ENCODE results near the gene COLEC12.
"Not testable (repeated sequence)": the region's sequence is repeated elsewhere in the genome, so short reads cannot be mapped to it uniquely, and the experiment has no call there.

The COLEC12 gene

DNA sequence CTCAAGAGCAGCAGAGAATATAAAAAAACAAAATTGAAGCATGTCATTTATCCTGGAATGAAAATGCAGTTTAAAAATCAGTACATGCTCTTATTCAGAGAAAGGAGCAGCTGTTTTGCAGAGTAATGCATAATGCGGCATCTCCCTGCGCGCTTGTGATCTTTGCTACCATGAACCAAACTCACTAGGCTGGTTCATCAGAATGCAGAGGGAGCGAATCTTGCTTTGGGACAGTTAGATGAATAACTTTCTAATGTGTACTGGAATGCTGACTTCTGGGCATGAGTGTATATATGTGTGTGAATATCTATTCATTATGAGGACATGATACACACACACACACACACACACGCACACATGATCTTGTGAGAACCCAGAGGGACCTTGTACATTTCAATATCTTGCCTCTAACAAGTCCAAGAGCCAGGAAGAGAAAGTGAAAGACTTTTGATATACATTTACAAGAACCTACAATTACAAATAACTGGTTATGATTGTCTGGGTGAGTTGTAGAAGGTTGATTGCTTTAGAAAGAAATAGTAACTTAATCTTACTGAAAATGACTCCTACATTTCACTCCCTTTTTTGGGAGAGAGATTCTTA is 178.5 kb downstream of the COLEC12 start:
- Mint-ChIP-seq H3K4me3 (no peak overlapping the region), H3K4me1 (ENCODE audit: low read depth) (peaks cover 9% of the 10 kb centered on the region), H3K36me3 (ENCODE audit: low read depth) (no peaks in the 10 kb centered on the region), H3K27ac (no peak overlapping the region), H3K9me3 (no peaks in the 10 kb centered on the region), H3K27me3 (peaks cover 4% of the 10 kb centered on the region)
- DNase-seq, result no peak

DNA sequence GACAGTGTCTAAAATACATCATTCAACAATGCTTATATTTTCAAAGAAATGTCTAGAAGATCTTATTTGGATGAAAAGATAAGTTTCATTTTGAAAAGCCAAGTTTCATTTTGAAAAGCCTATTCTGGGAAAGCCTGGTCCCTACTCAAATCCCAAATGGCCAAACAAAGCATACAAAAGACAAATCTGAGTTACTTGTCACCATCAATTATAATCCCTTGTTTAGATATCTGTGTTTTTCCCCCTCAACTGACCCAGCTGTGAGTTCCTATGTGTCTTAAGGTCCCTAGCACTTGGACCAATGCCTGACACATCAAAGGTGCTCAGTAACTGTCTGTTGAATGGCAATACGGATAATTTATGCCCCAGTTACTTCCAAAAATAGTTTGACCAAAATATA is 180.3 kb downstream of the COLEC12 start:
- Mint-ChIP-seq H3K4me1 (ENCODE audit: low read depth) (peaks cover 9% of the 10 kb centered on the region), H3K9me3 (no peaks in the 10 kb centered on the region), H3K36me3 (ENCODE audit: low read depth) (no peaks in the 10 kb centered on the region), H3K4me3 (no peak overlapping the region), H3K27me3 (peaks cover 4% of the 10 kb centered on the region), H3K27ac (no peak overlapping the region)
- no peak for DNase-seq

DNA sequence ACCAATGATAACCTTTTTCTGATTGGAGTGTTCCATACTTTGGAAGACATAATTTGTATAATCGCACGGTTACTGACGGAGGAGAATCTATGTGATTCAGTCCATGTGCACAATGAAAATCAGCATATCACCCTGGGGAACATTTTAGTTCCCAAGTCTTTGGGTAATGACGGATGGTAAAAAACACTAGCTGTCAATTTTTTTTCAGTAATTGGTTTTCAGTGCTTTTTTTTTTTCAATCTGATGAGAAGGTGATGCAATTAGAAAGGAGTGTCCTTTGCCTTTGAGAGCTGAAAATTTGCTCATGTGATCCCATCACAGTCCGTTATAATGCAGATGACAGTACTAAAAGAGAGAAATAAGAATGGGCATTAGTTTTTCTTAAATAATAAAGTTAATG is 180.8 kb downstream of the COLEC12 start:
- Mint-ChIP-seq H3K27me3 (peaks cover 4% of the 10 kb centered on the region), H3K9me3 (no peaks in the 10 kb centered on the region), H3K27ac (no peak overlapping the region), H3K4me1 (ENCODE audit: low read depth) (peaks cover 9% of the 10 kb centered on the region), H3K4me3 (no peak overlapping the region), H3K36me3 (ENCODE audit: low read depth) (no peaks in the 10 kb centered on the region)
- DNase-seq, result no peak

DNA sequence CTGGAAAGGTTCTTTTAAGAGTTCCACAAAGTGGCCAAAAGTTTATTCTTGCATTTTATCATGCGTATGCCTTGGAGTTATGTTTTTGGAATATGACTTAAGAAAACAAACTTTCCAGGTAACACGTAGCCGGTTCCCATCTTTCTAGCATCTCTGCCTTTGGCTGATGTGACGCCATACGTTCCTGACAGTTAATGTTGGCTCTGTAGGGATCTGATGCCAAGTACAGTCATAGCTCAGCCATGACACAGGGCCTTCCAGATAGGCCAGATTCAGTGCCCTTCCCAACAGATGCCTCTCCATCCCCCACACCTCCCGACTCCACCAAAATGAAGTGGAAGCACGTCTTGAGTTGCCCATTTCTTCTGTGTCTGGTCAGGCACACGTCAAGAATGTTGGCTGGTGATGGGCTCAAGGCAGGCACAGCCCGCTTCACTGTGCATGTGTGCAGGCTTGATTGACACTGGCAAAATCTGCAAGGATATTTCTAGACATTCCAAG is 181.7 kb downstream of the COLEC12 start:
- Mint-ChIP-seq H3K27me3 (peaks cover 4% of the 10 kb centered on the region), H3K4me1 (ENCODE audit: low read depth) (peaks cover 9% of the 10 kb centered on the region), H3K27ac (no peak overlapping the region), H3K4me3 (no peak overlapping the region), H3K36me3 (ENCODE audit: low read depth) (no peaks in the 10 kb centered on the region), H3K9me3 (no peaks in the 10 kb centered on the region)
- no peak for DNase-seq

DNA sequence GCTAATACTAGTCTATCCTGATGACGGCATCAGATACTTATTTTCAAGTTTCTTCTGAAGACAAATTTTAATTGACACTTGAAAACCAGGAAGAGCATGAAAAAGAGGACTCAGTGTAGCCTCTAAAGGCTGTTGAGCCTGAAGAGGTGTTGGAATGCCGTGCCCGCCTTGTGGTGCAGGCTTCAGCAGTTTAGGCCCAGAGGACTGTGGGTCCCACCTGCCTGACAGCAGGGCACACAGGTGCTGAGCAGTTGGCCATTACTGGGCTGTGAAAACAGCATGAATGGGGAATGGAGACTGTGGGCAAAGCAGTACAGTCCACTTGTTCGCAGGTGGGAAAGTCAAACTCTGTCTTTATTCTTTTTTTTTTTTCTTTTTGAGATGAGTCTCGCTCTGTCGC is 182.9 kb downstream of the COLEC12 start:
- H3K36me3 Mint-ChIP-seq (ENCODE audit: low read depth), result no peaks in the 10 kb centered on the region
- DNase-seq, result no peak
- no peak overlapping the region for H3K4me3 Mint-ChIP-seq
- no peaks in the 10 kb centered on the region for H3K9me3 Mint-ChIP-seq
- H3K27me3 Mint-ChIP-seq, result peaks cover 2% of the 10 kb centered on the region
- peaks cover 8% of the 10 kb centered on the region for H3K4me1 Mint-ChIP-seq (ENCODE audit: low read depth)
- no peak overlapping the region for H3K27ac Mint-ChIP-seq

DNA sequence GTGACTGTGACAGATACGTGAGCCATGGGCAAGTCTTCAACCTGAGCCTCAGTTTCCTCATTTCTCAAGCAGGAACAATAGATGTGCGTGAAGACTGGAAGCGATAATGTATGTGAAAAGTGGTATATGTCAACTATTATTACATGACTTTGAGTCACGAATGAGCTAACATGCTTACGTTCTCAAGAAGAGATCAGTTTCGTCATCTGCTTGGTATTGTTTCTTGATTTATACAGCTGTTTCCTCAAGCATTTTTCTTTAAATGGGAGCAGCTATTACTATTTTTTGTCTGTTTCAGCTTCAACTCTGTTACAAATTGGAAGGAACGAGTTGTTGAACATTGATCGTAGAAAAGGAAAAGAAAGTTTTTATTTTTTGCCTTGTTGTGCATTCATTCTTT is 184.1 kb downstream of the COLEC12 start:
- no peak overlapping the region for H3K4me3 Mint-ChIP-seq
- no peaks in the 10 kb centered on the region for H3K4me1 Mint-ChIP-seq (ENCODE audit: low read depth)
- no peaks in the 10 kb centered on the region for H3K36me3 Mint-ChIP-seq (ENCODE audit: low read depth)
- no peaks in the 10 kb centered on the region for H3K9me3 Mint-ChIP-seq
- no peaks in the 10 kb centered on the region for H3K27me3 Mint-ChIP-seq
- no peak for DNase-seq
- H3K27ac Mint-ChIP-seq, result no peak overlapping the region

DNA sequence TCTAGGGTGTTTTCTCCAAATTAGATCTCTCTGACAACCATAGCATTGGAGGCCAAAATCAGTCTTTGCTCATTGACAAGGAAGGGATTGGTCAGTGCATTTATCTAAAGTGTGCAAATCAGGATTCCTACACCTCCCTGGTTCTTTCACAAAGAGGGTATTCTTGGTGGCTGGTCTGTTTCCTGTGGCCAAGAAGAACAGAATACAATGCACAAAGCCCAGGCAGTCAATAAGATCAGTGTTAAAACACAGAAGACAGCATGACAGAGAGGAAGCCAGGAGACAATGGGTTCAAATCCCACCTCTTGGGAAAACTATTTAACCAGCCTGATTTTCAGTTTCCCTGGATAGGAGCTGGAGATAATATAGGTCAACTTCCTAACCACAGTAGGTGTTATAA is 186.6 kb downstream of the COLEC12 start:
- H3K4me1 Mint-ChIP-seq (ENCODE audit: low read depth), result no peaks in the 10 kb centered on the region

DNA sequence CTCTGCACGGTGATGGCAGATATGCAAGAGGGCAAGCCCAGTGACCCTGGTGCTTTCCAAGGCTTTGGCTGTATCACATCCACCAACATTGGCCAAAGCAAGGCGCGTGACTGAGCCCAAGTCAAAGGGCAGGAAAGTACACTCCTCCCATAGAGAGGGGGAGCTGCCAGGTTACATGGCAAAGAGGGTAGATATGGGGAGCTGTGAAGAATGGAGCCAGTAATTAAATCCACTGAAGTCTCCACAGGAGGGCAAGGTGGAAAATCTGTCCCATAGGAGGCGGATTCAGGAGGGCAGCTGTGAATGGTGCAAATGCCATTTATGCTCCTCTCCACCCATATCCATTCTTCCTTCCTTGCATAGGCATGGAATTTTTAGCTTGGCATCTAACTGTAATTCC is 188.1 kb downstream of the COLEC12 start:
- no peaks in the 10 kb centered on the region for H3K4me1 Mint-ChIP-seq (ENCODE audit: low read depth)
- peaks cover 16% of the 10 kb centered on the region for H3K27me3 Mint-ChIP-seq
- H3K27ac Mint-ChIP-seq, result no peak overlapping the region
- H3K36me3 Mint-ChIP-seq (ENCODE audit: low read depth), result no peaks in the 10 kb centered on the region
- no peak overlapping the region for H3K4me3 Mint-ChIP-seq
- no peak for DNase-seq
- H3K9me3 Mint-ChIP-seq, result no peaks in the 10 kb centered on the region

More for the DNA sequence above, 186.6 kb downstream of the COLEC12 start:
- DNase-seq, result no peak
- Mint-ChIP-seq H3K27me3 (peaks cover 1% of the 10 kb centered on the region), H3K36me3 (ENCODE audit: low read depth) (no peaks in the 10 kb centered on the region), H3K4me3 (no peak overlapping the region), H3K9me3 (no peaks in the 10 kb centered on the region), H3K27ac (no peak overlapping the region)

DNA sequence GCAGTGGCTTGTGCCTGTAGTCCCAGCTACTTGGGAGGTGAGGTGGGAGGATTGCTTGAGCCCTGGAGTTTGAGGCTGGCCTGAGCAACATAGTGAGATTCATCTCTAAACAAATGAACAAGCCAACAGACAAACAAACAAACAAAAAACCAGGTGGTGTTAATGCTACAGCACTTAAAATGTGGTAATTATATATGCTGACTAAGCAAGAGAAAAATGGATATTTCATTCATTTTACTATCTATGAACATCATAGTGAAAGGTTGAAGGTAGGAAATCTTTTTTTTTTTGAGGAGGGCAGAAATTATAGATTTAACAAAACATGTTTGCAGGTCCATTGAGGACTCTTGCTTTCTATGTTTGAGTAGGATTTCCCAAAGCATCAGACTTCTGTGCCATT is 190.5 kb downstream of the COLEC12 start:
- no peak overlapping the region for H3K27ac Mint-ChIP-seq
- no peaks in the 10 kb centered on the region for H3K9me3 Mint-ChIP-seq
- H3K27me3 Mint-ChIP-seq, result peaks cover 29% of the 10 kb centered on the region
- no peaks in the 10 kb centered on the region for H3K36me3 Mint-ChIP-seq (ENCODE audit: low read depth)
- no peak overlapping the region for H3K4me3 Mint-ChIP-seq
- H3K4me1 Mint-ChIP-seq (ENCODE audit: low read depth), result no peaks in the 10 kb centered on the region
- DNase-seq, result no peak

DNA sequence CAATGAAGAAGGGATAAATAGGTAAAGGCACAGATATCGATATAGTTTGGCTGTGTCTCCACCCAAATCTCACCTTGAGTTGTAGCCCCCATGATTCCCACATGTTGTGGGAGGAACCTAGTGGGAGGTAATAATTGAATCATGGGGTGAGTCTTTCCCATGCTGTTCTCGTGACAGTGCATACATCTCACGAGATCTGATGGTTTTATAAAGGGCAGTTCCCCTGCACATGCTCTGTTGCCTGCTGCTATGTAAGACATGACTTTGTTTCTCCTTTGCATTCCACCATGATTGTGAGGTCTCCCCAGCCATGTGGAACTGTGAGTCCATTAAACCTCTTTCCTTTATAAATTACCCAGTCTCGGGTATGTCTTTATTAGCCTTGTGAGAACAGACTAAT is 192.4 kb downstream of the COLEC12 start:
- H3K27me3 Mint-ChIP-seq, result peaks cover 29% of the 10 kb centered on the region
- H3K27ac Mint-ChIP-seq; H3K4me1 Mint-ChIP-seq (ENCODE audit: low read depth); H3K36me3 Mint-ChIP-seq (ENCODE audit: low read depth); H3K4me3 Mint-ChIP-seq; H3K9me3 Mint-ChIP-seq; DNase-seq: not testable (repeated sequence)

DNA sequence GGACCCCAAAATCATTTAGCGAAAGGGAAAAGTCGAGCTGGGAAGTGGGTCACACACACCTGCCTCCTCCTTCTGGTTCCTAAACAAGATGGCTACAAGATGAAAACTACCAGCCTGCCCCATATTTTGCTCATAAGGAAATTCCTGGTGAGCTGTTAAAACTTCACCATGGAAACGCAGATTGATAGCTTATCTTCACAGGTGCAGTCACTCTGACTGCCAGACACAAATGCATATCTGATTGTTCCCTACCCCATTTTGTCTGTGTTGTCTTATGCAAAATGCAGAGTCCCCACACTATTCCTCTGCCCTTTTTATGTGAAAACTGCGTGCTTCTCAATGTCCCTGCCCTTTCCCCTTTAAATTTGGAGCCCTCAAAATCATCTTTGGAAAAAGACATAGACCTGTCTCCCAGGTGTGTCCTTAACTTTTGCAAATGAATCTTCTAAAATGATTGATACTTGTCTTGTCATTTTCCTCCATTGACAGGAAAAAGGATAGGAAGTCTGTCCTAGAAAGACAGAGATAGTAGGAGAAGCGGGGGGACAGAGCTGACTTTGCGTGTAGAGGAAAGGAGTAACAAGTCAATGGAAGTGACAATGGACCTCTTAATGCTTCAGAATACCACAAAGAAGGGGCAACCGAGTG is 193.8 kb downstream of the COLEC12 start:
- Mint-ChIP-seq H3K36me3 (ENCODE audit: low read depth) (no peaks in the 10 kb centered on the region), H3K27me3 (peaks cover 32% of the 10 kb centered on the region), H3K4me3 (no peak overlapping the region), H3K4me1 (ENCODE audit: low read depth) (no peaks in the 10 kb centered on the region), H3K9me3 (no peaks in the 10 kb centered on the region), H3K27ac (no peak overlapping the region)
- no peak for DNase-seq

DNA sequence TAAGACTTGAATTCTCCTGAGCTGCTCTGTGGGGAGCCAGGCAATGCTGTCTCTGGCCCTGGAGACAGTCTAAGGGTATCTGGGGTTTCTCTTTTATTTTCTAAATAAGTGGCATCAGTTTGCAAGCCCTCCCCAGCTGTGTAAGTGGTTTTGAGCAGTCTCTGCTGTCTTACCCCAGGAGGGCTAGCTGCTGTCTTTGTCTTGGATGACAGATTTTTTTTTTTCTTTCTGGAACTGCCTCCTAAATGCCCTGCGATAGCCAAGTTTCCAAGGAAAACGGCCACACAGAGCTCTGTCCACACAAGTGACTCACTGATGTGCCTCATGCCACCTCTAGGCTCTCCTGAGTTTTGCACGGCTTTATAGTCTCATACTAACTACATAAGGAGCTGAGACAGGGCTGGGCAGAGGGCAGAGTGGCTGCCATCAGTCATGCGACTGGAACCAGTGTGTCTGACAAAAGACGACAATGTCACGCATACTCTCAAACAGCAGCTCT is 195.4 kb downstream of the COLEC12 start:
- Mint-ChIP-seq H3K27me3 (peaks cover 32% of the 10 kb centered on the region), H3K36me3 (ENCODE audit: low read depth) (no peaks in the 10 kb centered on the region), H3K27ac (no peak overlapping the region), H3K4me1 (ENCODE audit: low read depth) (no peaks in the 10 kb centered on the region), H3K4me3 (no peak overlapping the region), H3K9me3 (no peaks in the 10 kb centered on the region)
- no peak for DNase-seq

DNA sequence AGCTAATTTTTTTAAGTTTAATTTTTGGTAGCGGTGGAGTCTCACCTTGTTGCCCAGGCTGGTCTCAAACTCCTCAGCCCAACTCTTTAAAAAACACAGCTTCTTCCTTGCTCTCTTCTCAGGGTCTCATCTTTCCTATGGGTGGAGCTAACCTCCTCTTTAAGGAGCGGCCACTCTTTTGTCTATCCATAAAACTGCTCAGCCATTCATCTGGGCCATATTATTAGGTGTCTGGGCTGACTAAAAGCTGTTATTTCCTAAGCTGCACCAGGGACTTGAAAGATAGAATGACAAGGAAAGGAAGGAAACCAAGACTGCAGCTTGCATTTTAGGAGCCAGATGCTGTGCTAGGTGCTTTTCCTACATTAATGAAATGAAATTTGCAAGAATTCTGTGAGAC is 196.9 kb downstream of the COLEC12 start:
- DNase-seq, result no peak
- Mint-ChIP-seq H3K4me1 (ENCODE audit: low read depth) (no peaks in the 10 kb centered on the region), H3K27me3 (peaks cover 28% of the 10 kb centered on the region), H3K36me3 (ENCODE audit: low read depth) (no peaks in the 10 kb centered on the region), H3K9me3 (no peaks in the 10 kb centered on the region), H3K27ac (no peak overlapping the region), H3K4me3 (no peak overlapping the region)

DNA sequence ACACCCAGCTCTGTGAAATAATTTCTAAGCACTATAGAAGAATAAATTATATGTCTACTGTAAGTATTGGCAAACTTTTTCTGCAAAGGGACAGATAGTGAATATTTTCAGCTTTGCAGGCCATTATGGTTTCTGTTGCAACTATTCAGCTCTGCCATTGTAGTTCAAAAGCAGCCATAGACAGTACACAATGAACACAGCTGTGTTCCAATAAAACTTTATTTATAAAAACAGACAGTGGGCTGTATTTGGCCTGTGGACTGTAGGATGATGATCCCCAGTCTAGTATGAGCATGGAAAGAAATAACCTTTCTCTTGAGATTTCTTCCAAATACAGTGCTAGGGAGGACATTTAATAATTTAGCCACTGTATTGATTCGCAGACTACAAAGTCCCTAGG is 197.5 kb downstream of the COLEC12 start:
- Mint-ChIP-seq H3K4me3 (no peak overlapping the region), H3K27ac (no peak overlapping the region), H3K27me3 (peaks cover 22% of the 10 kb centered on the region), H3K36me3 (ENCODE audit: low read depth) (no peaks in the 10 kb centered on the region), H3K9me3 (no peaks in the 10 kb centered on the region), H3K4me1 (ENCODE audit: low read depth) (no peaks in the 10 kb centered on the region)
- DNase-seq, result no peak

DNA sequence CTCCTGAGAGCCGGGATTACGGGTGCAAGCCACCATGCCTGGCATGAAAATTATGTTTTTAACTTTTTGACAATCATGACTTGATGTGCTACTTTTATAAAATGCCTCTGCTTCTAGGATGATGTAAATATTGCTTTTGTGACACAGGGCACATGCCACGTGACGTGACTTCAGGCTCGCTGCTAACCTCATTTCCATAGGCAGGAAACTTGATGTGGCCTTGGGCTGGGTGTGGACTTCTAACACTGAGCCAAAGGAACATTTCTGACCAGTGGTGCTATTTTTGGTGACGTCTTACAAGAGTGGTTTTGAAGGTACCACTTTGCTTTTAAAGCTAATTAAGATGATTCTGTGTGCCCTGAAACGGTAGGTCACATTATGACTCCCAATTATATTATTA is 198.4 kb downstream of the COLEC12 start:
- no peaks in the 10 kb centered on the region for H3K4me1 Mint-ChIP-seq (ENCODE audit: low read depth)

More for the DNA sequence above, 198.4 kb downstream of the COLEC12 start:
- Mint-ChIP-seq H3K27ac (no peak overlapping the region), H3K4me3 (no peak overlapping the region), H3K36me3 (ENCODE audit: low read depth) (no peaks in the 10 kb centered on the region), H3K9me3 (no peaks in the 10 kb centered on the region), H3K27me3 (peaks cover 14% of the 10 kb centered on the region)
- no peak for DNase-seq
